ENCODE data around the gene AP5S1. TPM values are rescaled to one million over a fixed set of nuclear protein-coding genes. Genes with fewer than 3 reads are reported as not detected.

AP5S1 gene
- total RNA-seq, 1 experiment from 2014 or later = 3.9 TPM

GRCh38 chr20:3808544-3808943 is 11.8 kb upstream of the AP5S1 start:
- H3K4me1 ChIP-seq (ENCODE audit: insufficient read depth, low read length) = peaks cover 3% of the 10 kb centered on the region
- no peak overlapping the region for H3K27ac ChIP-seq (ENCODE audit: insufficient read length, low read depth, low read length)
- no peaks in the 10 kb centered on the region for H3K79me2 ChIP-seq (ENCODE audit: insufficient read depth, low read length)
- no peaks in the 10 kb centered on the region for H3K79me1 ChIP-seq (ENCODE audit: insufficient read depth, low read depth, low read length, poor library complexity, severe bottlenecking)
- no peak overlapping the region for H3K4me2 ChIP-seq (ENCODE audit: insufficient read depth, insufficient read length, low read length)
- no peak overlapping the region for H2BK5ac ChIP-seq (ENCODE audit: insufficient read length, low read length)
- H2AFZ ChIP-seq (ENCODE audit: low read length) = no peak overlapping the region
- H3K27ac Mint-ChIP-seq = no peak overlapping the region
- H3K4me3 Mint-ChIP-seq = no peak overlapping the region
- no peak overlapping the region for H3T11ph ChIP-seq (ENCODE audit: low read length)
- no peaks in the 10 kb centered on the region for H3K9me3 Mint-ChIP-seq
- no peak overlapping the region for H3K14ac ChIP-seq (ENCODE audit: insufficient read depth, low read length)
- no peak for TF ChIP-seq CTCF (conservative IDR thresholded peaks at IDR 0.05)
- no peak overlapping the region for H3K23ac ChIP-seq (ENCODE audit: insufficient read length, low read depth, low read length)
- no peak overlapping the region for H4K91ac ChIP-seq (ENCODE audit: insufficient read length, low read depth, low read length)
- WGBS (ENCODE audit: extremely low coverage, insufficient read length, low lambda C conversion rate) = no CpG with 5 or more reads among the region's 3 CpGs
- H4K20me1 ChIP-seq (ENCODE audit: control insufficient read depth, insufficient read depth, insufficient read length) = no peaks in the 10 kb centered on the region
- no peak overlapping the region for H2BK12ac ChIP-seq (ENCODE audit: insufficient read length, low read depth, low read length)
- no peak overlapping the region for H3K9ac ChIP-seq (ENCODE audit: extremely low read depth, insufficient read length, low read length)
- no peak overlapping the region for H3K4ac ChIP-seq (ENCODE audit: low read depth, low read length)
- no peak overlapping the region for H2BK20ac ChIP-seq (ENCODE audit: low read depth, low read length, poor library complexity, severe bottlenecking)
- no peak overlapping the region for H2BK120ac ChIP-seq (ENCODE audit: low read depth, low read length, poor library complexity, severe bottlenecking)
- peaks cover 16 to 28% of the 10 kb centered on the region in 2 experiments for H3K4me1 Mint-ChIP-seq
- no peak overlapping the region for H2AK5ac ChIP-seq (ENCODE audit: insufficient read length, low read length)
- no peak for DNase-seq
- H3K36me3 Mint-ChIP-seq (ENCODE audit: insufficient read depth in 1 of 3, low read depth in 3 of 3) = peaks cover 11 to 26% (median 23%) of the 10 kb centered on the region in 3 experiments
- no peaks in the 10 kb centered on the region for H3K9me3 ChIP-seq (ENCODE audit: control insufficient read depth, low read depth, low read length)
- H3K56ac ChIP-seq (ENCODE audit: insufficient read length, low read depth, low read length) = no peak overlapping the region
- no peaks in the 10 kb centered on the region for H3K23me2 ChIP-seq (ENCODE audit: insufficient read length, low read depth, low read length, poor library complexity, severe bottlenecking)
- H2BK15ac ChIP-seq (ENCODE audit: low read depth, low read length) = no peak overlapping the region
- peaks cover 9% of the 10 kb centered on the region for H3K27me3 Mint-ChIP-seq (ENCODE audit: low read depth)
- H3K27me3 ChIP-seq (ENCODE audit: insufficient read depth, low read length) = no peaks in the 10 kb centered on the region
- no peak overlapping the region for H4K5ac ChIP-seq (ENCODE audit: insufficient read length, low read depth, low read length)
- no peak overlapping the region for H4K8ac ChIP-seq (replicated peaks; ENCODE audit: insufficient read length, low read depth, low read length)
- H3K18ac ChIP-seq (ENCODE audit: insufficient read length, low read depth, low read length) = no peak overlapping the region
